BE2C (cell line): ENCODE data around the gene LYSMD2.

Experiments
- DNase-seq: peaks from one replicate; pipeline ENCODE4 v3.0.0-alpha.2; 2020
- H3K27me3 ChIP-seq: fragments of 250-450 bp; sonication (Bioruptor Pico); 2 replicates; pipeline ENCODE4 v1.5.1; 2020; ENCODE audit warnings: mild to moderate bottlenecking
- H3K36me3 ChIP-seq: fragments of 250-450 bp; sonication (Bioruptor Pico); 2 replicates; pipeline ENCODE4 v1.5.1; 2020; ENCODE audit warnings: mild to moderate bottlenecking
- H3K4me1 ChIP-seq: fragments of 250-450 bp; sonication (Bioruptor Pico); 2 replicates; pipeline ENCODE4 v1.5.1; 2020
- H3K4me3 ChIP-seq: 2 replicates; pipeline ENCODE4 v1.5.1; 2011; ENCODE audit warnings: low read depth, low read length
- H3K9me3 ChIP-seq: fragments of 250-450 bp; sonication (Bioruptor Pico); 2 replicates; pipeline ENCODE4 v1.5.1; 2020
- TF ChIP-seq, protein P1 (sequence below): IDR thresholded peaks from 2 replicates; pipeline ENCODE4 v1.5.1; 2012; ENCODE audit warnings: mild to moderate bottlenecking, low read depth, low read length

LYSMD2 gene

DNA sequence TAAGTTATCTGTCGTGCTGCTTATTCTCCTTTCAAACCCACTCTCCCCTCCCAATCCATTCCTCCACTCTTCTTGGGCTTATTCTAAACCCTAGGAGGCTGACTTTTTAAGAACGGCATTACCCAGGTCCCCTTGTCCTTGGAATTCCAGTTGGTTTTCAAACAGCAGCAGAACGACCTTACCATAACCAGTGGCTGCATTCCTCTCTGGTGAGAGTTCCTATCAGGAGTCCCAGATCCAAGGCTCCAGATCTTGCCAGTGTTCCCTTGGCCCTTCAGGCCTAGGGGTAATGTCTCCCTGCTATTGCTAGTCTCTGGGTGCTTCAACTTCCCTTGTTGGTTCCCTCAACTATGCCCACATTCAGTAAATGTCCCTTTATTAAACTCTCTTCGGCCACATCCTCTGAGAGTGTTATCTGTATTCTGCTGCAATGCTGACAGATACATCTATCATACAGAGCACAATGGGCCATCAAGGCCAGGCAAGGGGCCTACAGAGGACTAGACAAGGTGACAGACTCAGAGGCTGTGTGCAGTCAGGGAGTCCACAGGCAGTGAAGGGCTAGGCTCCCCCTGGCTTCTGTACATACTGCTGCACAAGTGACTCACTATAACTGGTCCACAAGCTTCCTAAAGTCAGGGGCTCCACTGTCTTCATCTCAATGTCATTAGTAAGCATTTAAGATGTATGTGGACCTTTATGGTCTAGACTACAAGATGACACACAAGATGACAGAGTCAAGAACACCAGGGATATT is 10.1 kb downstream of the LYSMD2 start:
- Histone ChIP-seq H3K36me3 (peaks cover 13% of the 10 kb centered on the region), H3K4me1 (peaks cover 42% of the 10 kb centered on the region), H3K4me3 (peak overlapping the region; percentile 20), H3K27me3 (no peaks in the 10 kb centered on the region), H3K9me3 (no peaks in the 10 kb centered on the region)
- TF ChIP-seq, protein P1, sequence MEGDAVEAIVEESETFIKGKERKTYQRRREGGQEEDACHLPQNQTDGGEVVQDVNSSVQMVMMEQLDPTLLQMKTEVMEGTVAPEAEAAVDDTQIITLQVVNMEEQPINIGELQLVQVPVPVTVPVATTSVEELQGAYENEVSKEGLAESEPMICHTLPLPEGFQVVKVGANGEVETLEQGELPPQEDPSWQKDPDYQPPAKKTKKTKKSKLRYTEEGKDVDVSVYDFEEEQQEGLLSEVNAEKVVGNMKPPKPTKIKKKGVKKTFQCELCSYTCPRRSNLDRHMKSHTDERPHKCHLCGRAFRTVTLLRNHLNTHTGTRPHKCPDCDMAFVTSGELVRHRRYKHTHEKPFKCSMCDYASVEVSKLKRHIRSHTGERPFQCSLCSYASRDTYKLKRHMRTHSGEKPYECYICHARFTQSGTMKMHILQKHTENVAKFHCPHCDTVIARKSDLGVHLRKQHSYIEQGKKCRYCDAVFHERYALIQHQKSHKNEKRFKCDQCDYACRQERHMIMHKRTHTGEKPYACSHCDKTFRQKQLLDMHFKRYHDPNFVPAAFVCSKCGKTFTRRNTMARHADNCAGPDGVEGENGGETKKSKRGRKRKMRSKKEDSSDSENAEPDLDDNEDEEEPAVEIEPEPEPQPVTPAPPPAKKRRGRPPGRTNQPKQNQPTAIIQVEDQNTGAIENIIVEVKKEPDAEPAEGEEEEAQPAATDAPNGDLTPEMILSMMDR = peak; percentile 65
- DNase-seq = peak; percentile 64

DNA sequence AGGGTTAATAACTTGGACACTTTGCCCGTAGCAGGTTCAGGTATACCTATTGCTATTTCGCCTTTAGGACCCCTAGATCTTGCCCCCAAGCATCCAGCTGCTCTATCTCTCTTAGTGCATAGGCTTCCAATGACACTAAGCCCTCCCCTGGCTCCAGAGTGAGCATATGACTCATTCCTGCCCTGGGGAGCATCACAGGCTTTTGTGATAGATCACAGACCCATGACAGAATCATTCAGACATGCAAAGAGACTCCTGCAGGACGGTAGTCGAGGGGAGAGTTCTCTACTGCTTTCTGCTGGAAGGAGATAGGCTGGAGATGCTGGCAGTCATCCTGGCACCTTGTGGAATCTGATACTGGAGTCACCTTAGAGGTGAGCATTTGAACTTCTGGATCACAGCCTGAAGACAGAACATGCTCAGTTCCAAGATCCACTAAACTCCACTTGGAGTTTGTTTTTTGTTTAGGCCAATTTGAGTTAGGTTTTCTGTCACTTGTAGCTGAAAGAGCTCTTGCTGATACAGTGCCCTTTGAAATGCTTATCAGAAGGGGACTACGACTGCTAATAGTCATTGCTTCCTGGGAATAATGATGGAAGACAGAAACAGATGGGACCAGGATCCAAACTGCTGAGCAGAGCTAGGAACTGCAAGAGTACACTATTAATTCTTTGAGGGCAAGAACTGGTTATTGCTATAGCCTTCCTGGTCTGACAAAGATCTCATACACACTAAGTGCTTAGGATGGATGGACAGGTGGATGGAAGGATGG is 11.0 kb downstream of the LYSMD2 start:
- TF ChIP-seq, protein P1 = peak; percentile 27; the same call in 1 of the 2 replicates
- Histone ChIP-seq H3K4me3 (peak overlapping the region; percentile 20), H3K4me1 (peaks cover 50% of the 10 kb centered on the region), H3K36me3 (peaks cover 20% of the 10 kb centered on the region), H3K9me3 (no peaks in the 10 kb centered on the region), H3K27me3 (no peaks in the 10 kb centered on the region)
- peak; percentile 91 for DNase-seq

DNA sequence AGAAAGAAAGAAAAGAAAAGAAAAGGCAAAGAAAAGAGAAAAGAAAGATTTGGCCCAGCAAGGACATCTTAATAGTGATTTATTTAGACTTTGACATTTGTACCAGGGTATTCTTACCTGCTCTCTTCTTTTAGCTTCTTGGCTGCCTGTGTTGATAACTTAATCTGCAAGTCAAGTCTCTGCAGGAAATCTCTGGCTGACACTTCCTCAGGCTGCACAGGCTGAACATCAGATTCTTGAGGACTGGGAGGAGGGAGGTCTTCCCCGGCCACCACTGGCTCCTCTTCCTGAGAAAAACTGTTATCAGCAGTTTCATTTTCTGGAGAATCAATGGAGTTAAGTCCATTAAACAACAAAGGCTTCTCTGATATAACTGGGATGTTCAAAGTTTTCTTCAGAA is 12.8 kb downstream of the LYSMD2 start:
- DNase-seq = no peak
- no peaks in the 10 kb centered on the region for H3K9me3 ChIP-seq
- TF ChIP-seq, protein P1 = no peak
- H3K36me3 ChIP-seq = peaks cover 29% of the 10 kb centered on the region
- H3K4me1 ChIP-seq = peaks cover 44% of the 10 kb centered on the region
- no peak overlapping the region for H3K4me3 ChIP-seq
- H3K27me3 ChIP-seq = no peaks in the 10 kb centered on the region

DNA sequence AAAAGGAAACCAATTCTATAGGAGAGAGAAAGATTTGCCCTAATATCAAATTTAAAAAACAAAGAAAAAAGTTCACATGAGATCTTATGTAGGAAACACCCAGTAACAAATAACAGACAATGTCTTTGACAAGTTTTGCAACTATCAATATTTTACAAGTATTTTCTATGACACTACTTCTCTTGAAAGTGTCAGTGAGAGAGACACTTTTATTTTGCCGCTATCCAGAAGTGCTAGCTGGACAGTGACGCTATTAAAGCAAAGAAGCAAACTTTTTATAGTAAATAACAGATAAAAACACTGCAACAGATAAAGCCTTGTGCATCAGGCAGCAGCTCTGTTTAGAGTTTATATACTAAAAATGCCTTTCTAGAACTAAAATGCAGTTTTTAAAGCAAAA is 13.3 kb downstream of the LYSMD2 start:
- H3K4me3 ChIP-seq = no peak overlapping the region
- H3K27me3 ChIP-seq = no peaks in the 10 kb centered on the region
- TF ChIP-seq, protein P1 = no peak
- peaks cover 44% of the 10 kb centered on the region for H3K4me1 ChIP-seq
- peaks cover 34% of the 10 kb centered on the region for H3K36me3 ChIP-seq
- H3K9me3 ChIP-seq = no peaks in the 10 kb centered on the region
- DNase-seq = no peak

DNA sequence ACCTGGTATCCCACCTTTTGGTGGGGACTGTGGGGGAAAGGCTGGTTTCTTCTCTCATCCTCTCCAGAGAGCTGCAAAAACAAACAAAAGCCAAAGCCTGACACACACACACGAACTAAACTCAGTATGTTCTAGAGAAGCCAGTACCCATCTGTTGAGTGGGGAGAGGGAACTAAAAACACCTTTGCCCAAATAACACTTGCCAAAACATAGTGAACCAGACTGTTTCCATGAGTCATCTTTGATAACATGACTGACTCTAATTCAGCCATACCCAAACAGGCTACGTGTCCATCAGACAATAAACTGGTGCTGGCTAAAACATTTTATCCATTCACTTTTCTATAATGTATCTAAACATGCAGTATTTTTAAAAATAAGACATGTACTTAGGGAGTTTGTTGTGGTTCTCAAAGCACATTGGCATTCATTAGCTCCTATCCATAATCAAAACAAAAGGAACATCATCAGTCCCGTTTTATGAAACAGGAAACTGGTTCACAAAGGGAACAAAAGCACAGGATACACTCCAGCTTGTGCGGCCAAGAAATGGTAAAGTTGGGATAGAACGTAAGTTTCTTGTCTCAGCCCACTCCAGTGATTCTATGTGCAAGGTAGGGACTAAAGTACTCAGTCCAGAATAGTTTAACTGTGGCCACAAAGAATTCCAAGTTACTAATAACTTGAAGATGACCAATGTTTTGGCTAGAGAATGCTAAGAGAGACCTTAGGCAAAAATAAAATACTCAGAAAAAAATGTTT is 16.1 kb downstream of the LYSMD2 start:
- no peak for DNase-seq
- peaks cover 54% of the 10 kb centered on the region for H3K36me3 ChIP-seq
- no peak overlapping the region for H3K4me3 ChIP-seq
- H3K9me3 ChIP-seq = no peaks in the 10 kb centered on the region
- peaks cover 25% of the 10 kb centered on the region for H3K4me1 ChIP-seq
- TF ChIP-seq, protein P1 = no peak
- no peaks in the 10 kb centered on the region for H3K27me3 ChIP-seq
